GM23338 (cell line): ENCODE measurements around the gene AMBP.

Source experiments
- CREB1 ChIP-seq: fragments of 250-450 bp; sonication (Bioruptor Pico); IDR thresholded peaks from 2 replicates; pipeline ENCODE4 v1.5.0; 2020; ENCODE audit warnings: low read depth, mild to moderate bottlenecking, moderate library complexity
- CTCF ChIP-seq, 2 experiments: fragments of 200-600 bp in 1 of 2; sonication (generic) in 1 of 2; conservative IDR thresholded peaks; 2 replicates each; pipeline versions ENCODE4 v1.5.1 to v1.6.1; 2016 to 2017; ENCODE audit warnings: antibody characterized with exemption in 2 of 2, low read depth in 2 of 2, mild to moderate bottlenecking in 2 of 2, moderate library complexity in 1 of 2
- EZH2 ChIP-seq: fragments of 200-600 bp; sonication (generic); IDR thresholded peaks from one replicate; pipeline ENCODE4 v1.8.0; 2017; ENCODE audit warnings: antibody characterized with exemption, mild to moderate bottlenecking, low read depth; ENCODE audit not compliant: unreplicated experiment
- EZH2phosphoT487 ChIP-seq: fragments of 200-600 bp; sonication (generic); IDR thresholded peaks from one replicate; pipeline ENCODE4 v1.8.1; 2018; ENCODE audit warnings: antibody characterized with exemption; ENCODE audit not compliant: unreplicated experiment
- JUNB ChIP-seq: IDR thresholded peaks from one replicate; pipeline ENCODE4 v1.6.1; 2016; ENCODE audit warnings: antibody characterized with exemption; ENCODE audit not compliant: unreplicated experiment
- NANOG ChIP-seq: IDR thresholded peaks from 2 replicates; pipeline ENCODE4 v1.6.1; 2016; ENCODE audit warnings: antibody characterized with exemption, borderline replicate concordance
- POLR2AphosphoS5 ChIP-seq: IDR thresholded peaks from 2 replicates; pipeline ENCODE4 v1.6.1; 2016; ENCODE audit warnings: antibody characterized with exemption, low read depth
- REST ChIP-seq: IDR thresholded peaks from one replicate; pipeline ENCODE4 v1.6.1; 2018; ENCODE audit warnings: antibody characterized with exemption; ENCODE audit not compliant: unreplicated experiment

GRCh38 chr9:114092336-114092735 is 14.2 kb upstream of the AMBP start:
- TF ChIP-seq CTCF (conservative IDR thresholded peaks at IDR 0.05; ENCODE audit: low read depth in 2 of 2) (no peak), NANOG (no peak), REST (no peak), POLR2AphosphoS5 (no peak), EZH2phosphoT487 (no peak), JUNB (no peak), EZH2 (no peak), CREB1 (no peak)
